Trophoblast cell (in vitro differentiated cells and primary cell): ENCODE results near the gene NDUFAF8.

Source experiments
- DNase-seq, 2 donors: peaks; one replicate each; pipeline ENCODE4 v3.0.0-alpha.2; 2016
- H2AFZ ChIP-seq: 2 replicates; pipeline ENCODE4 v1.6.1; 2013; ENCODE audit warnings: low read length, moderate library complexity, mild to moderate bottlenecking; ENCODE audit not compliant: insufficient read depth, poor library complexity
- H2AK5ac ChIP-seq: 2 replicates; pipeline ENCODE4 v1.6.1; 2013; ENCODE audit warnings: mild to moderate bottlenecking, low read length
- H2BK120ac ChIP-seq: 2 replicates; pipeline ENCODE4 v1.6.1; 2013; ENCODE audit warnings: low read length, mild to moderate bottlenecking, moderate library complexity; ENCODE audit not compliant: insufficient read depth, poor library complexity
- H2BK12ac ChIP-seq: 2 replicates; pipeline ENCODE4 v1.6.1; 2013; ENCODE audit warnings: mild to moderate bottlenecking, low read length, moderate library complexity
- H2BK5ac ChIP-seq: 2 replicates; pipeline ENCODE4 v1.6.1; 2013; ENCODE audit warnings: low read length, low read depth, moderate library complexity, mild to moderate bottlenecking; ENCODE audit not compliant: poor library complexity
- H3K14ac ChIP-seq: 2 replicates; pipeline ENCODE4 v1.6.1; 2013; ENCODE audit warnings: mild to moderate bottlenecking, low read length
- H3K18ac ChIP-seq: 2 replicates; pipeline ENCODE4 v1.6.1; 2013; ENCODE audit warnings: mild to moderate bottlenecking, low read length
- H3K23ac ChIP-seq: 2 replicates; pipeline ENCODE4 v1.6.1; 2013; ENCODE audit warnings: low read length
- H3K27ac ChIP-seq: 2 replicates; pipeline ENCODE4 v1.5.1; 2013; ENCODE audit warnings: low read depth, mild to moderate bottlenecking, inconsistent platforms, low read length, moderate library complexity
- H3K27me3 ChIP-seq: 2 replicates; pipeline ENCODE4 v1.6.1; 2013; ENCODE audit warnings: inconsistent platforms, mild to moderate bottlenecking, low read length, moderate library complexity; ENCODE audit not compliant: insufficient read depth
- H3K36me3 ChIP-seq, 2 experiments: 1 replicate in 1 of 2; 2 replicates in 1 of 2; pipeline ENCODE4 v1.6.1; 2013; ENCODE audit warnings: low read length in 2 of 2, mild to moderate bottlenecking in 2 of 2, moderate library complexity in 1 of 2; ENCODE audit not compliant: insufficient read depth in 2 of 2, control insufficient read depth in 1 of 2
- H3K4ac ChIP-seq: 2 replicates; pipeline ENCODE4 v1.6.1; 2013; ENCODE audit warnings: low read depth, mild to moderate bottlenecking, low read length, moderate library complexity
- H3K4me1 ChIP-seq, 2 experiments: 1 replicate in 1 of 2; 2 replicates in 1 of 2; pipeline ENCODE4 v1.6.1; 2013; ENCODE audit warnings: low read length in 2 of 2, mild to moderate bottlenecking in 2 of 2, moderate library complexity in 1 of 2; ENCODE audit not compliant: insufficient read depth in 2 of 2, control insufficient read depth in 1 of 2
- H3K4me2 ChIP-seq: 2 replicates; pipeline ENCODE4 v1.6.1; 2013; ENCODE audit warnings: inconsistent platforms, mild to moderate bottlenecking, low read length, moderate library complexity
- H3K4me3 ChIP-seq: 2 replicates; pipeline ENCODE4 v1.5.1; 2013; ENCODE audit warnings: mild to moderate bottlenecking, low read depth, low read length, inconsistent platforms
- H3K79me1 ChIP-seq: one replicate; pipeline ENCODE4 v1.6.1; 2013; ENCODE audit warnings: low read length
- H3K79me2 ChIP-seq: 2 replicates; pipeline ENCODE4 v1.6.1; 2013; ENCODE audit warnings: low read length, mild to moderate bottlenecking; ENCODE audit not compliant: control insufficient read depth, insufficient read depth, poor library complexity
- H3K9ac ChIP-seq: 2 replicates; pipeline ENCODE4 v1.6.1; 2013; ENCODE audit warnings: mild to moderate bottlenecking, low read length
- H3K9me3 ChIP-seq: 2 replicates; pipeline ENCODE4 v1.6.1; 2013; ENCODE audit warnings: low read depth, mild to moderate bottlenecking, control low read depth, inconsistent platforms, low read length; ENCODE audit not compliant: insufficient read depth
- H4K12ac ChIP-seq: 2 replicates; pipeline ENCODE4 v1.6.1; 2013; ENCODE audit warnings: low read depth, mild to moderate bottlenecking, low read length, moderate library complexity
- H4K8ac ChIP-seq: 2 replicates; pipeline ENCODE4 v1.6.1; 2013; ENCODE audit warnings: low read depth, mild to moderate bottlenecking, low read length, moderate library complexity
- H4K91ac ChIP-seq: one replicate; pipeline ENCODE4 v1.6.1; 2013; ENCODE audit warnings: low read depth, mild to moderate bottlenecking, low read length, moderate library complexity
- WGBS: extraction: QIAGEN DNeasy Blood & Tissue Kit; methylation state at CpG from one replicate; pipeline ENCODE4 v1.1.7; 2013; ENCODE audit warnings: missing lambda C conversion rate; ENCODE audit not compliant: insufficient read length, insufficient coverage; ENCODE audit errors: extremely low coverage; 5-methylcytosine and 5-hydroxymethylcytosine counted together

Gene NDUFAF8

GRCh38 chr17:81233811-81234505 is 5.2 kb upstream of the NDUFAF8 start:
- no peaks in the 10 kb centered on the region for H3K79me1 ChIP-seq
- H3K4me1 ChIP-seq = peaks cover 3 to 10% of the 10 kb centered on the region in 2 experiments
- H2BK120ac ChIP-seq = no peak overlapping the region
- H3K4me3 ChIP-seq = no peak overlapping the region
- H3K4ac ChIP-seq = no peak overlapping the region
- H2BK5ac ChIP-seq = no peak overlapping the region
- H4K91ac ChIP-seq = no peak overlapping the region
- no peak overlapping the region for H3K4me2 ChIP-seq
- H4K12ac ChIP-seq = no peak overlapping the region
- no peak overlapping the region for H2AK5ac ChIP-seq
- no peak overlapping the region for H2BK12ac ChIP-seq
- H3K27me3 ChIP-seq = no peaks in the 10 kb centered on the region
- H3K79me2 ChIP-seq = peaks cover 2% of the 10 kb centered on the region
- peaks cover 4% of the 10 kb centered on the region for H3K9me3 ChIP-seq
- DNase-seq = no peak
- peaks cover 26 to 37% of the 10 kb centered on the region in 2 experiments for H3K36me3 ChIP-seq
- WGBS = no CpG with 5 or more reads among the region's 21 CpGs
- no peak overlapping the region for H3K14ac ChIP-seq
- no peak overlapping the region for H3K27ac ChIP-seq
- H3K23ac ChIP-seq = no peak overlapping the region
- H3K9ac ChIP-seq = no peak overlapping the region
- no peak overlapping the region for H3K18ac ChIP-seq
- no peak overlapping the region for H2AFZ ChIP-seq
- H4K8ac ChIP-seq = no peak overlapping the region

GRCh38 chr17:81234506-81234855 is 4.6 kb upstream of the NDUFAF8 start:
- Histone ChIP-seq H3K36me3 (peaks cover 25 to 36% of the 10 kb centered on the region in 2 experiments), H3K79me2 (peaks cover 5% of the 10 kb centered on the region), H4K8ac (no peak overlapping the region), H3K14ac (no peak overlapping the region), H3K4ac (no peak overlapping the region), H4K91ac (no peak overlapping the region), H3K18ac (no peak overlapping the region), H3K27ac (no peak overlapping the region), H3K4me3 (no peak overlapping the region), H3K79me1 (peaks cover 3% of the 10 kb centered on the region), H2BK120ac (no peak overlapping the region), H3K27me3 (no peaks in the 10 kb centered on the region), H3K9ac (no peak overlapping the region), H3K23ac (no peak overlapping the region), H2BK5ac (no peak overlapping the region), H2AK5ac (no peak overlapping the region), H2BK12ac (no peak overlapping the region), H3K4me2 (no peak overlapping the region), H2AFZ (no peak overlapping the region), H4K12ac (no peak overlapping the region), H3K9me3 (peaks cover 4% of the 10 kb centered on the region), H3K4me1 (peaks cover 3 to 10% of the 10 kb centered on the region in 2 experiments)
- no CpG with 5 or more reads among the region's 13 CpGs for WGBS
- no peak for DNase-seq

GRCh38 chr17:81234940-81235821 is 3.9 kb upstream of the NDUFAF8 start:
- H3K4me3 ChIP-seq = no peak overlapping the region
- peaks cover 7 to 15% of the 10 kb centered on the region in 2 experiments for H3K4me1 ChIP-seq
- no peak for DNase-seq
- H3K14ac ChIP-seq = no peak overlapping the region
- peaks cover 18 to 30% of the 10 kb centered on the region in 2 experiments for H3K36me3 ChIP-seq
- peaks cover 10% of the 10 kb centered on the region for H3K79me2 ChIP-seq
- no peak overlapping the region for H4K8ac ChIP-seq
- no peak overlapping the region for H2BK5ac ChIP-seq
- H2BK12ac ChIP-seq = no peak overlapping the region
- no peak overlapping the region for H2AK5ac ChIP-seq
- H3K4ac ChIP-seq = no peak overlapping the region
- no peak overlapping the region for H3K18ac ChIP-seq
- no CpG with 5 or more reads among the region's 26 CpGs for WGBS
- H3K9ac ChIP-seq = no peak overlapping the region
- H4K91ac ChIP-seq = no peak overlapping the region
- no peak overlapping the region for H2AFZ ChIP-seq
- no peak overlapping the region for H4K12ac ChIP-seq
- no peak overlapping the region for H3K23ac ChIP-seq
- no peaks in the 10 kb centered on the region for H3K27me3 ChIP-seq
- peaks cover 8% of the 10 kb centered on the region for H3K79me1 ChIP-seq
- no peak overlapping the region for H3K27ac ChIP-seq
- no peak overlapping the region for H3K4me2 ChIP-seq
- H3K9me3 ChIP-seq = peaks cover 4% of the 10 kb centered on the region
- H2BK120ac ChIP-seq = no peak overlapping the region

GRCh38 chr17:81235822-81236740 is 3.0 kb upstream of the NDUFAF8 start:
- Histone ChIP-seq H4K12ac (no peak overlapping the region), H3K36me3 (peaks cover 11 to 21% of the 10 kb centered on the region in 2 experiments), H3K9me3 (peaks cover 2% of the 10 kb centered on the region), H3K4ac (no peak overlapping the region), H2BK5ac (no peak overlapping the region), H2BK12ac (no peak overlapping the region), H3K4me2 (no peak overlapping the region), H3K4me3 (no peak overlapping the region), H3K18ac (no peak overlapping the region), H2BK120ac (no peak overlapping the region), H3K27ac (no peak overlapping the region), H3K79me2 (peaks cover 10% of the 10 kb centered on the region), H3K4me1 (peaks cover 7 to 15% of the 10 kb centered on the region in 2 experiments), H3K14ac (no peak overlapping the region), H3K9ac (no peak overlapping the region), H4K91ac (no peak overlapping the region), H2AK5ac (no peak overlapping the region), H4K8ac (no peak overlapping the region), H2AFZ (no peak overlapping the region), H3K79me1 (peaks cover 8% of the 10 kb centered on the region), H3K27me3 (no peaks in the 10 kb centered on the region), H3K23ac (no peak overlapping the region)
- WGBS = no CpG with 5 or more reads among the region's 32 CpGs
- no peak for DNase-seq
